Measurements from ENCODE around the gene CDH4. TPM values are rescaled to one million over a fixed set of nuclear protein-coding genes. Genes with fewer than 3 reads are reported as not detected.
A peak's percentile ranks its signal among the peaks of the same experiment; 100 is the strongest.

Gene CDH4
- total RNA-seq, 1 donor from 2014 or later = 8.9 TPM

GRCh38 chr20:61566691-61567090, 314.6 kb downstream of the CDH4 start:
- DNase-seq (ENCODE audit: low read depth, low spot score) = no peak
- Mint-ChIP-seq H3K36me3 (ENCODE audit: low read depth) (no peaks in the 10 kb centered on the region), H3K4me3 (no peak overlapping the region), H3K4me1 (peaks cover 24% of the 10 kb centered on the region), H3K27me3 (ENCODE audit: low read depth) (no peaks in the 10 kb centered on the region), H3K9me3 (no peaks in the 10 kb centered on the region), H3K27ac (ENCODE audit: unreplicated experiment) (no peak overlapping the region)
- no peak for TF ChIP-seq CTCF (conservative IDR thresholded peaks at IDR 0.05)

GRCh38 chr20:61567204-61567603, 315.1 kb downstream of the CDH4 start:
- DNase-seq (ENCODE audit: low read depth, low spot score) = no peak
- no peaks in the 10 kb centered on the region for H3K27me3 Mint-ChIP-seq (ENCODE audit: low read depth)
- no peaks in the 10 kb centered on the region for H3K36me3 Mint-ChIP-seq (ENCODE audit: low read depth)
- peaks cover 24% of the 10 kb centered on the region for H3K4me1 Mint-ChIP-seq
- TF ChIP-seq CTCF (conservative IDR thresholded peaks at IDR 0.05) = no peak
- H3K27ac Mint-ChIP-seq (ENCODE audit: unreplicated experiment) = no peak overlapping the region
- no peaks in the 10 kb centered on the region for H3K9me3 Mint-ChIP-seq
- no peak overlapping the region for H3K4me3 Mint-ChIP-seq

- H3K36me3 Mint-ChIP-seq (ENCODE audit: low read depth) = peaks cover 3% of the 10 kb centered on the region
- no peak for TF ChIP-seq CTCF (conservative IDR thresholded peaks at IDR 0.05)
- no peak overlapping the region for H3K4me3 Mint-ChIP-seq
- H3K9me3 Mint-ChIP-seq = no peaks in the 10 kb centered on the region
- no peak for DNase-seq (ENCODE audit: low read depth, low spot score)
- H3K27me3 Mint-ChIP-seq (ENCODE audit: low read depth) = no peaks in the 10 kb centered on the region
- H3K4me1 Mint-ChIP-seq = peaks cover 19% of the 10 kb centered on the region
- peak overlapping the region; percentile 36 for H3K27ac Mint-ChIP-seq (ENCODE audit: unreplicated experiment)
These were observed 317.8 kb downstream of the CDH4 start for GRCh38 chr20:61569825-61570224.

- no peaks in the 10 kb centered on the region for H3K9me3 Mint-ChIP-seq
- no peak for DNase-seq (ENCODE audit: low read depth, low spot score)
- no peak overlapping the region for H3K4me3 Mint-ChIP-seq
- H3K27me3 Mint-ChIP-seq (ENCODE audit: low read depth) = no peaks in the 10 kb centered on the region
- no peak for TF ChIP-seq CTCF (conservative IDR thresholded peaks at IDR 0.05)
- no peak overlapping the region for H3K27ac Mint-ChIP-seq (ENCODE audit: unreplicated experiment)
- peaks cover 3% of the 10 kb centered on the region for H3K36me3 Mint-ChIP-seq (ENCODE audit: low read depth)
- H3K4me1 Mint-ChIP-seq = peaks cover 19% of the 10 kb centered on the region
These were observed 318.7 kb downstream of the CDH4 start for GRCh38 chr20:61570646-61571195.

GRCh38 chr20:61571221-61571620, 319.2 kb downstream of the CDH4 start:
- no peak overlapping the region for H3K27ac Mint-ChIP-seq (ENCODE audit: unreplicated experiment)
- no peak overlapping the region for H3K4me3 Mint-ChIP-seq
- DNase-seq (ENCODE audit: low read depth, low spot score) = no peak
- H3K27me3 Mint-ChIP-seq (ENCODE audit: low read depth) = no peaks in the 10 kb centered on the region
- peaks cover 3% of the 10 kb centered on the region for H3K36me3 Mint-ChIP-seq (ENCODE audit: low read depth)
- peaks cover 19% of the 10 kb centered on the region for H3K4me1 Mint-ChIP-seq
- H3K9me3 Mint-ChIP-seq = no peaks in the 10 kb centered on the region
- no peak for TF ChIP-seq CTCF (conservative IDR thresholded peaks at IDR 0.05)

Data from neural crest cell (in vitro differentiated cells).